Germinal center (tissue), 1 donor: ENCODE data around the gene UPF3A.
"Not testable (repeated sequence)": the region's sequence is repeated elsewhere in the genome, so short reads cannot be mapped to it uniquely, and the experiment has no call there.

Source experiments
- DNase-seq: peaks from one replicate; pipeline ENCODE4 v3.0.0; 2012; ENCODE audit warnings: mixed read lengths, low spot score

The UPF3A gene

DNA sequence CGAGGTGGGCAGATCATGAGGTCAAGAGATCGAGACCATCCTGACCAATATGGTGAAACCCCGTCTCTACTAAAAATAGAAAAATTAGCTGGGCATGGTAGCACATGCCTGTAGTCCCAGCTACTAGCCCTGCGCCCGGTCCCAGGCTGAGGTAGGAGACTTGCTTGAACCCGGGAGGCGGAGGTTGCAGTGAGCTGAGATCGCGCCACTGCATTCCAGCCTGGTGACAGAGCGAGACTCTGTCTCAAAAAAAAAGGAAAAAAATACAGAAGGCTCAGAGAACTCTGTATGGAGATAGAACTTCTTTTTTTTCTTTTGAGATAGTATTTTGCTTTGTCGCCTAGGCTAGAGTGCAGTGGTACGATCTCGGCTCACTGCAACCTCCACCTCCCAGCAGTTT is 17.1 kb upstream of the UPF3A start:
- DNase-seq: not testable (repeated sequence)

DNA sequence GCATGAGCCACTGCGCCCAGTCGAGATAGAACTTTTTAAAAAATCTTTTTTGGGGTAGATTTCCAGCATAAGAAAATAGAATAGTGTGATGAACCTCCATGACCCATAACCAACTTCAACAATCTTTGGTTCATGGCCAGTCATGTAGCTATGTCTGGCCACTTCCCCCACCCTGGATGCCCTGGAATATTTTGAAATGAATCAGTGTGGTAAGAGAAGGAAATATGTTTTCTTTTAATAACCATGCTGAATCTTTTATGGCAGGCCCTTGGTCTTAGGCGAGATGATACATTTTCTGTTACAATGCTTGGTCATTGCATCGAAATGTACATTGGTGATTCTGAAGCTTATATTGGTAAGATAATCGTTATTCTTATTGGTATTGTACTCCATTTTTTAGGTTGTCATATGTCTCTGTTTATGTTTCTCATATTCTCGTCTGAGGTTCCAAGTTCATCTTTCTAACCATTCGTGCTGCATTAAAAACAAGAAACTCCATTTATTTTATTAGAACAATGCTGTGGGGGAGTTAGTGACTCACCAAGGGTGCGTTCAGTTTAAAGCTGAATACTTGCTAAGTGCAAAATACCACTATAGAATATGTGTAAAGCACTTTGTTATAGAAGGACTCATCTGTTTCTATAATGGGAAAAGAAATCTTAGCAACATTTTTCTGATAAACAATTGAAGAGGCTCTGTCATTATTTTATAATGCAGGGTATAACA is 16.4 kb upstream of the UPF3A start:
- no peak for DNase-seq

DNA sequence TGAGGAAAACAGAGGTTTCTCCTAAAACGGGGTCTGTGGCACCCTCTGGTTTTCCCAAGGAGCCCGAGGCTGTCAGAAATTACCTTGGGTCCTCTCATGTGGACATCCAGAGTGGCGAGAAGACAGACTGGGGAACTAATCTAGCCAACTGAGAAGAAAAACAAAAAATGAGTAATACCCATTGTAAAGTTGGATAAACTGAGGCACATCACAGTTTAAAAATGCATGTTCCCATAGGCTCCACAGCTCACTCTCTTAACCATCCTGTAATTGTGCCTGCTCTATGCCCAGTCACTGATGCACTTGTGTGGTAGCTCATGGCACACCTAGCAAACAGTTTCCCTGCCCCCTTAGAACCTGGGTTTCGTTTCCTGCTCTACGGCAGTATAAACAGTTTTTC is 15.2 kb upstream of the UPF3A start:
- no peak for DNase-seq

DNA sequence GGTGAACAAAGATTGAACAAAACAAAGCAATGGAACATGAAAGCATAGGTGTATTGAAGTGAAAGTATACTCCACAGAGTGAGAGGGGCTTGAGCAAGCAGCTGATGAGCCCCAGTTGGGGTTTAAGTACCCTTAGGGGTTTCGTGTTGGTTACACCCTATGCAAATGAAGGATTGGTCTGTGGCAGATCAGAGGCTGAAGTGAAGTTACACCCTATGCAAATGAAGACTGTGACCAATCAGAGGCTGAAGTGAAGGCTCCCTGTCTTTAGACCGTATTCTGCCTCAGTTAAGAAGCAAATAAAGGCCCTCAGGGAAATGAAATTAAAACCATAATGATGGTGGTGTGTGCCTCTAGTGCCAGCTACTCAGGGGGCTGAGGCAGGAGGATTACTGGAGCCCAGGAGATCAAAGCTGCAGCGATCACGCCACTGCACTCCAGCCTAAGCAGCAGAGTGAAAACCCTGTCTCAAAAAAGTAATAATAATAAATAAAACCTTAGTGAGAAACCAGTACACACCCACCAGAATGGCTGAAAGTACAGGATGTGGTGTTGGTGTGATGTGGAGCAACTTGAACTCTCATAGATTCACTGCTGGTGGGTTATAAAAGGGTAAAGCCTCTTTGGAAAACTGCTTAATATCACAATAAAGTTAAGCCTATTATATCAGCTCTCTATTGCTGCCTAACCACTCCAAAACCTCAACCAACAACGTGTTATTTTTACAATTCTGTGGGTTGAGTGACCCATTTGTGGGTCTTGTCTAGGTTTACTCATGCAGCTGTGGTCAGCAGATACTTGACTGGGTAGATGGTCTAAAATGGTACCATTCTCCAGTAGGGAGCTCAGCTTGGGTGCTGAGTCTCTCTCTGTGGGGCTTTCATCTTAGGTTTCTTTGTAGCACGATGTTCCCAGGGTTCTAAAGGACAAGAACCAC is 12.8 kb upstream of the UPF3A start:
- no peak for DNase-seq

DNA sequence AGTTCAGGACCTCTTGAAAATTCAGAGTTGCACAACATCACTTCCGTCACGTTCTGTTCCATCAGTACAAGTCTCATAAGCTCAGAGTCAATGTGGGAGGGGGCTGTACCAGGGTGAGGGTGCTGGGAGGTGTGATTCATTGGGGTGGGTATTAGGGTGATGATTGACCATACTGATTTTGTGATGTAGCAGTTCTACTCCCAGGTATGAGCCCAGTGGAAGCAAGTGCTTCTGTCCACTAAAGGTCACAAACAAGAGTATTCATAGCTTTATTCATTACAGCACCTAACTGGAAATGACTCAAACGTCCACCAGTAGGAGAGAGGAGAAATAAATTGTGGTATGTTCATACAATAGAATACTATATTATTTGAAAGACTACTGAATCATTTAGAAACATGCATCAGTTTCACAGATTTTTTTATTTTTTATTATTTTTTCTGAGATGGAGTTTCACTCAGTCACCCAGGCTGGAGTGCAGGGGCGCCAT is 12.1 kb upstream of the UPF3A start:
- DNase-seq: no peak

DNA sequence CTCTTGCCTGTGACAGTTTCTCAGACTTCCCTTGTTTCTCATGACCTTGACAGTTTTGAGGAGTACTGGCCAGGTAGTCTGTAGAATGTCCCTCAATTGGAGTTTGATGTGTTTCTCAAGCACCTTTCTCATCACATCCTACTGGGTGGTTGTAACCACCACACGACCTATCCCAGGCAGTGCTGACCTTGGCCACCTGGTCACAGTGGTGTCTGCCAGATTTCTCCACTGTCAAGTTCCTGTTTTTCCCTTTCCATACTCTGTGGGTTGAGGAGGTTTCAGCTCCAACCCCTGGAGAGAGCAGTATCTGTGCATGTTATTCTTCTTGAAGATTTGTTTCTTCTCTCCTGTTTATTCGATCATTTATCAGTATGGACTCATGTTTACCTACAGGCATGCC is 8.4 kb upstream of the UPF3A start:
- DNase-seq: no peak

DNA sequence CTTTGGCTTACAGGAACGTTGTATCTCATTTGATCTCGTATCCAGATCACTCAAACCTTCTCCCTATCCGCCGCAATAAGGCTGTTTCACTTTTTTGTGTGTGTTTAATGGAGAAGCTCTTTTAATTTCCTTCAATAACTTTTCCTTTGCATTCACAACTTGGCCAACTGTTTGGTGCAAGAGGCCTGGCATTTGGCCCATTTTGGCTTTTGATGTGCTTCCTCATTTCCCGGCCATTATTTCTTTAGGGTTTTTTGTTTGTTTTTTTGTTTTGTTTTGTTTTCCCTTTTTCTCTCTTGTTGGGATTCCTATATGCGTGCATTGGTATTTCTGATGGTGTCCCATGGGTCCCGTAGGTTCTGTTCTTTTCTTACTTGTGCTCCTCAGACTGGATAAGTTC is 6.1 kb upstream of the UPF3A start:
- no peak for DNase-seq

DNA sequence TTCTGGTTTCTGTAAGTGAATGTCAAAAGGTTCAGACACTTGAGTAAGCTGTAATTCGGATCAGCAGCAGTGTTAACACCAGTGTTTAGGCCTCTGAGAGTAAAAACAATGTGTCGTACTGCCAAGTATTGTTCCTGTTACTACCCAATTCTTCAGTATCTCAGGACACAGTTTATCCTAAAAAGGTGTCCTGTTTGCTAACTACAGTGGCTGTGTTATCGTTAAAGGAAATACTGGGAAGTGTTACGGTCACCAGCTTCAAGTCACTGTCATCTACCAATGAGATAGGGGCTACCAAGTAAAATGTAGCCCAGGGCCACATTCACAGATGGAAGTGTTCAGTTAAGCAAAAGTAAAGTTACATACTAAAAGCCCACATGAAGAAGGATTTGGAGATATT is 2.3 kb upstream of the UPF3A start:
- no peak for DNase-seq

DNA sequence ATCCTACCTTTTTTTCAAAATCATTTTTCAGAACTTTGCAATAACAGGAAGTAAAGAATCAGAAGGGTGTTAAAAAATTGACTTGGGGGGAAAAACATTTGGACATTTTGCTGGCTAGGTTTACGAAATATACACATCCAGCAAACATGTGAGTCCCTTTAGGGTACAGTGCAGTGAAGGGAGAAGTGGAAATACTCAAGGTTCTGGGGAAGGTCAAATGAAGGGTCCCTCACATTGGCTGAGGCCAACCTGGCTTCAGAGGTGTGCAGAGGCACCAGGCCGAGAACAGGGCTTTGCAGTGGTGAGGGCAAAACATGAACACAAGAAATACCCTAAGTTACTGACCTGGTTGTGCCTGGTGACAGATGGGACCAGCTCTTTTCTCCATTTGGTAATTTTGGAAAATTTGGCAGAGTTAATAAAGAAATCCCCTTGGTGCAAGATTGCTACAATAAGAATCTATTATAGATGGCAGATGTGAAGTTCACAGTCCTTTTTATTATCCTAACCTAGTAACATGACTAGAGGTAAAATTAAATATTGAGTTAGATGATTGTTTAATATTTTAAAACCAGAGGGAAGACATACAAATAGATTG is 1.5 kb upstream of the UPF3A start:
- no peak for DNase-seq

DNA sequence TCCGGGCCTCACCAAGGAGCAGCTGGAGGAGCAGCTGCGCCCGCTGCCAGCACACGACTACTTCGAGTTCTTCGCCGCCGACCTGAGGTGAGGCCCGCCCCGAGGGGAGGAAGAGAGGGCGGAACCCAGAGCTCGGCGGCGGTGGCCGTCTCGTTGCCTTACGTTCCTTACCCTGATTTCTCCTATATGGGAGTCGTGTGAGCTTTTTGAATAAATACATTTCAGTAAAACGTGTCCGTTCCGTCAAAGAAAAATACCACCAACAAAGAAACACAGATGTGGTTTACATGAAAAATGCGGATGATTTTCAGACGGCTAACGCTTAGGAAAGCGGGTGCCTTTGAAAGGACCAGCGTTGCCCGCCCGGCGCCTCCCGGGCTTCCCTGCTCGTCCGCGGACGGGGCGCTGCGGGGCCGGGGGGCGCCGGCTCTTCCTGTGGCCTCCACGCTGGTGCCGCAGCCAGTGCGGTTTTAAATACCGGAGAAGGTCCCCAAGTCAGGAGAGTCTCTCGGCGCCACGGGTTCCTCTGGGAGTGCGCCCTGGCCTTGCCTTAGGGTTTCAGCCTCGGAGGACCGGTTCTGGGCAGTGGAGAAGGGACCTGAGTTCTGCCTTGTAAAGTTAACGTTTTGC is 755 bp downstream of the UPF3A start:
- DNase-seq: peak; percentile 67

DNA sequence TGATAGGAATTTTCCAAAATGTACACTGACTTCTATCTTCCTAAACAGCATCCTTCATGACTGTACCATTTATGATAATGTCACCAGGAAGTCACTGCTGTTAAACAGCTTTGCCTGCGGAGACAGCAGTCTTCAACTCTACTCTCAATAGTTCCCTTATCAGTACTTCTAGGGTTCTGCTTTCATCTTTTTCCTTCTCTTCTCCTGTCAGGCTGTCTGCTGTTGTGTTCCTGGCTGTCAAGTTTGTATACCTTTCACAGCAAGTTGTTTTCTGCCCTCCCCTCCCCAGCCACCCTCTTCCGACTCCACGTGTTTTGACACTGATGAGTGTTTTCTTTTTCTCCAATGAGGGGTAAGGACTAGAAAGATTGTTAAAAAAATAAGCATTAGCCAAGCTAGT is 2.2 kb downstream of the UPF3A start:
- no peak for DNase-seq

DNA sequence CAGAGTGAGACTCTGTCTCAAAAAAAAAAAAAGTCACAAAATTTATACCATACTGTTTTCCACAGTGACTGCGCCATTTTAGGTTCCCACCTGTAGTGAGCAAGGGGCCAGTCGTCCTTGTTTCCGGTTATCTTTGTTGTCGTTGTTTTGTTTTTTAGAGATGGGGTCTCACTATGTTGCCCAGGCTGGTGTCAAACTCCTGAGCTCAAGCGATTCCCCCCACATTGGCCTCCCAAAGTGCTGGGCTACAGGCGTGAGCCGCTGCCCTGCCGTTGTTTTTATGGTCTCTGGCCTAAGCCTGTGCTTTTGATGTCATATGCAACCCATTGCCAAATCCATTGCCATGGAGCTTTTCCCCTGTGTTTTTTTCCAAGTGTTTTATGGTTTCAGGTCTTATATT is 3.3 kb downstream of the UPF3A start:
- DNase-seq: no peak

DNA sequence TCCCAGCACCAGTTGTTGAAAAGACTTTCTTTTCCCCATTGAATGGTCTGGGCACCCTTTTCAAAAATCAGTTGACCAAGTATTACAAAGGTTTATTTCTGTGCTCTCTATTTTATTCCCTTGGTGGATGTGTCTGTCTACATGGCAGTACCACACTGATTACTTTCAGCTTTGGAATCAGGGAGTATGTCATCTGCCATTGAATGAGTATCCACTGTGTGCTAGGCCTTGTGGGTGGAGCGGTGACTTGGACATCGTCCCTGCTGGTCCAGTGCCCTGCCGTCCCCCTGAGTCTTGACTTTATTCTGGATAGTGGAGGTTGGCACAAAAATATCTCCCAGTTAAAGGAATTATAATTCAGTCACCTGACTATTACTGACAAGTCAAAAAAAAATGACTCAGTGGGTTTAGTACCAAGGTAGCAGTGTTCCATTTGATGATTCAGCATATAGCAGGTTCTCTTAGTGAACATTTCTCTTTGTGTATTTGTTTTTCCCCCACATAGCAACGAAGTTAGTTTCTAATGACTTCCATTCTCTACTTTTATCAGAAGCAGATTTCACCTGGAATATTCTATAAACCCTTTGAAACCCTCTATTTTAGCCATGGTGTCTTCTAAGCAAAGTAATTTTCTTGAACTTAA is 3.9 kb downstream of the UPF3A start:
- DNase-seq: no peak

DNA sequence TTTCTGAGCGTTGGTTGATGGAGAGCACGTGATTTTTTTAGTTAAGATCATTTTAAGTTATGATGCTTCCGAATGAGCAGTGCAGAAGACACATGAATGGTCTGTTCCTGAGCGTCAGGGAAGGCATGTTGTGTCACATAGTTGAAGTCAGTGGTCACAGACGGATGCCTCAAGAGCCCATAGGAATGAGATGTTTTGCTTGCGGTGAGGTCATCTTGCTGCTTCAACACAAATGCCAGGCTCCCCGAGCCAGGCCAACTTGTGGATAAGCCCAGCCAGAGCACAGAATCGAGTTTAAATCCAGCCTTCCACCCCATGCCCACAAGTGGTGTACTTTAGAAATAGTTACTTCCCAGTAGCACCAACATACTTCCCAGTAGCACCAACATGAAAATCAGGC is 5.4 kb downstream of the UPF3A start:
- DNase-seq: no peak

DNA sequence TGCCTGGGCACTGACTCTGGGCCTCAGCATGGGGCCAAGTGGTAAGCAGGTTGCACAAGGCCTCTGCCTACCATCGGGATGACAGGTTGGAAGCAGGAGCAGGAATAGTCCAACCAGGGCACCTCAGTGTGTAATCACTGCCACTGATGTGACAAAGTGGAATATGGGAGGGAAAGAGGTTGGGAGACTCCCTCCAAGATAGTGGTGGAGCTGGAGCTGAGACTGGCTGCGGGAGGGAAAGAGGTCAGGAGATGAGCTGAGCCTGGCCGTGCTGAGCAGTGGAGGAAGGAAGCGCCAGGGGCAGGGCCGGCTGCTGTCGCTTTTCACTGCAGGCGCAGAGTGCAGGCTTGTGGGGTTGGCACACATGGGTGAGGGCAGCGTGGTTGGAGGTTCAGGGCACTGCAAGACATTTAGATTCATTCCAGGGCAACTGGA is 6.8 kb downstream of the UPF3A start:
- no peak for DNase-seq

DNA sequence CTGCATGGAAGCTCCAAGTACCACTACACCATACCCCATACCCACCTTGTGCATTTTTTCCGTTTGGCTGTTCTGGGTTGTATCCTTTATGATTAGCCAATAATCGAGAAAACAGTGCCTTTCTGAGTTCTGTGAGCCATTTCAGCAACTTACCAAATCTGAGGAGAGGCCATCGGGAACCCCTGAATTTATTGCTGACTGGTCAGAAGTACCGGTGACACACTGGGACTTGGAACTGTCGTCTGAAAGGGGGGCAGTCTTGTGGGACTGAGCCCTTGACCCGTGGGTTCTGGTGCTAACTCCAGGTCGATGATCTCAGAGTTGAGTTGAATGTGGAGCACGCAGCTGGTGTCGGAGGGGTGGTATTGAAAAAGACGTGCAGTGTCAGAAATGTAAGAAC is 15.0 kb downstream of the UPF3A start:
- no peak for DNase-seq

DNA sequence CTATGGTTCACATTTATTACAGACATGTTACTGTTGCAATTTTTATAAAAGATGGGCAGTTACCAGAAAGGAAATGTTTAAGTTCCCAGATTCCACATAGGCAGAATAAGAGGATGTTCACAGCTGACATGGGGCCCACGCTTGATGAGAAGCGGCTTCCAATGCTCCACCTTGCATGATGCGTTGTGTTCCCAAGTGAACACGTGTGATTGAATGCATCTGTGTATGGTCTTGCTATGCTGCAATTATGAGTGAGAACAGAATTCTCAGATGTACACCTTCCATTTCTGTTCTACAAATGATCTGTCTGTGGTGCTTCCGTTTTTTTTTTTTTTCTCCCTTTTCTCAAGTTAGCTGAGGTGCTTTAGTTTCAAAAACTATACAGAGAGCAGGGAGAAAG is 15.5 kb downstream of the UPF3A start:
- DNase-seq: no peak

DNA sequence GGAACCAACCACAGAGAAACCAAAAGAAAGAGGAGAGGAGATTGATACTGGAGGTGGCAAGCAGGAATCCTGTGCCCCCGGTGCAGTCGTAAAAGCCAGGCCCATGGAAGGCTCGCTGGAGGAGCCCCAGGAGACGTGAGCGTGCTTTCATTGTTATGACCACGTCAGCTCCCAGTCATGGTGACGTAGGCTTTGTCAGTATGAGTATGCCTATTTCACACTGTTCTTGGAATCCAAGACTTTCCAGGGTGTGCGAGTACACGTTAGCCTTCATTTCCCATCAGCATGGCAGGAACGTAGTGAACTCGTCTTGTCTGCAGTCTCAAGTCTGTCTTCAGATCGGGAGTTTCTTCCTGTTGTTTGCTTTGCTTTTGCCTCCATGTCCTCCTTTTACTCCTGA is 17.5 kb downstream of the UPF3A start:
- DNase-seq: no peak

DNA sequence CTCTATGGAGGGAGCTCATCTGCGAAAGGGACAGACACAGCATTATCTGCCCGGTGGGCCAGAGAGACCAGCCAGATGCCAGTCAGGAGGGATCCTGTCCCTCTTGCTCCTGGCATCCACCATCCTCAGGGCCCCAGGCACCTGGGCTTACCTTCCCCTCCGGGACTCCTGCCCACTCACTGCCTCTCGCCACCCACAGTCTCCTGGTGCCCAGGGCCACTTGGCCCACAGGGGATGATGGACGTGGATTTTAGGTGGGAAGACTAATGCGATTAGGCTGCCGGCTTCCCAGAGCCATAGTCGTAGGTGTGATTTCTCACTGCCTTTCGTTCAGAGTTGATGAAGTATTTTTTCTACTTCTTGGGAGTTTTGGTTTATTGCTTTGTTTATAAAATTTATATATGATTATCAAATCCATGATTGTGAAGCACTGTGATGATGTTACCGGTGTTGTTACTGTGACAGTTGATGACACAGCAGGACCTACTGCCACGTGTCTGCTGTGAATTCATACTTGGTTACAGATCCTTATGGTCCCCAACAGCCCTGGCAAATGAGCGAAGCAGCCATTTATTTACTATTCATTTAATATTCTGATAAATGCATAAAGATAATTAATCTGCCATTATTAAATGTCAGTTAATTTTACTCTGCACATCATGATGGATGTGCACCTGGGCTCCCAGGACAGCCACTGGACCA is 18.4 kb downstream of the UPF3A start:
- no peak for DNase-seq

DNA sequence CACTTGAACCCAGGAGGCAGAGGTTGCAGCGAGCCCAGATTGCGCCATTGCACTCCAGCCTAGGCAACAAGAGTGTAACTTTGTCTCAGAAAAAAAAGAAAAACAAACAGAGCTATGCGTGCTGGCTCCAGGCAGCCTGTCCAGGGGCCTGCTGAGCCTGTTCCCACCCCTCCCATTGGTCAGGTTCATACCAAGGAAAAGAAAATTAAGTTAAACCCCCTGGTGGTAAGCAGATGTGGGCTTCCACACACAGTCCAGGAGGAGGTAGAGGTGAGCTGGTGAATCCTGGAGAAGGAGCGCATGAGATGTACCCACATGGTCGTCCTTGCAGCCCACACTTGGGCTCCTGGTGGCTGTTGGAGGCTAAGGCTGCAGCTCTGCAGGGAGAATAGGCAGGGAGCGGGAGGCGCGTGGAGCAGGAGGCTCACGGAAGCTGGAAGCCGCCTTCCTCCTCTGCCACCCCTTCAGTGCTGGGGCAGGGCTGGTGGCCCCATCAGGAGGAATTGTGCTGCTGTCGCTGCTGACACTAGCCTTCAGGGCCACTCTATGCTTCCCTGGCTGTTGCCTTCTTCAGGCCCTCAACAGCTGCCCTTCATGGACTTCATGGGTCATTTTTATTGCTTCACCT is 22.4 kb downstream of the UPF3A start:
- DNase-seq: no peak
